Nephron progenitor cell (in vitro differentiated cells): Measurements from ENCODE around the gene SERPINB12.

ENCODE experiments used
- DNase-seq: peaks from one replicate; pipeline ENCODE4 v3.0.0; 2021
- H3K27ac Mint-ChIP-seq: 2 replicates; pipeline ENCODE4 v1.8.0; 2021; ENCODE audit warnings: mild to moderate bottlenecking, moderate library complexity, mixed read lengths
- H3K27me3 Mint-ChIP-seq: 2 replicates; pipeline ENCODE4 v1.8.0; 2021; ENCODE audit warnings: mild to moderate bottlenecking, low read depth, mixed read lengths; ENCODE audit not compliant: poor library complexity
- H3K36me3 Mint-ChIP-seq: 2 replicates; pipeline ENCODE4 v1.8.0; 2021; ENCODE audit warnings: low read depth, mixed read lengths
- H3K4me1 Mint-ChIP-seq: 2 replicates; pipeline ENCODE4 v1.8.0; 2021; ENCODE audit warnings: mixed read lengths
- H3K4me3 Mint-ChIP-seq: 2 replicates; pipeline ENCODE4 v1.8.0; 2021; ENCODE audit warnings: mild to moderate bottlenecking, moderate library complexity, mixed read lengths
- H3K9me3 Mint-ChIP-seq: 2 replicates; pipeline ENCODE4 v1.8.0; 2021; ENCODE audit warnings: mild to moderate bottlenecking, moderate library complexity, mixed read lengths
- CTCF ChIP-seq: fragments of 200-600 bp; sonication (generic); IDR thresholded peaks from 2 replicates; pipeline ENCODE4 v1.5.0; 2021; ENCODE audit warnings: antibody characterized with exemption

SERPINB12 gene

DNA sequence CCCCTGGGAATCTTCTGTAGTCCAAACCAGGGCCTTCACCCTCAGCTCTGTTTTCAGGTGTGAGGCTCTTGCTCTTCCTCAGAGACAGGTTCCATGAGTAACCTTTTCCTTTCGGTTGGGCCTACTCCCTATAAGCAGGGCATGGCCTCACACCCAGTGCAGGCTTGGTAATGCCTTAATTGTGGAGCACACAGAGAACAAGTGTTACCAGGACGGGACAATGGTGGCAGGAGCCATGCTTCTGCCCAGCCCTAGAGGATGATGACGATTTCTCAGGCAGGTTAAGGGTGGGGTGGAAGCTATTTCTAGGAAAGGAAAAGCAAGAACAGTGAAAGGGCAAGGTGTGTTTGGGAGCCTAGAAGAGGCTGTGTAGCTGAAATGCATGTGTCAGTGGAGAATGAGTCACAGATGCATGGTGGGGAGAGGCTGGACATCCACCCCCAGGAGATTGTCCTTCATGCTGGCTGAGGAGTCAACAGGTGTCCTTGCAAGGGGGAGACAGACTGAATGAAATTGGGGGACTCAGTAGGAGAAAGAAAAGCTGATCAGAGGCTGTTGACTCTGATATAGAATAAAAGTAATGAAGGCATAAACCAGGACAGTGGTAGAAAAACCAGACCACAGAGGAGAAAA is 22.0 kb upstream of the SERPINB12 start:
- peaks cover under 1% of the 10 kb centered on the region for H3K27me3 Mint-ChIP-seq
- no peak overlapping the region for H3K27ac Mint-ChIP-seq
- H3K4me3 Mint-ChIP-seq, result no peak overlapping the region
- no peaks in the 10 kb centered on the region for H3K36me3 Mint-ChIP-seq
- no peaks in the 10 kb centered on the region for H3K9me3 Mint-ChIP-seq
- H3K4me1 Mint-ChIP-seq, result peaks cover 17% of the 10 kb centered on the region
- DNase-seq, result no peak
- no peak for TF ChIP-seq CTCF

DNA sequence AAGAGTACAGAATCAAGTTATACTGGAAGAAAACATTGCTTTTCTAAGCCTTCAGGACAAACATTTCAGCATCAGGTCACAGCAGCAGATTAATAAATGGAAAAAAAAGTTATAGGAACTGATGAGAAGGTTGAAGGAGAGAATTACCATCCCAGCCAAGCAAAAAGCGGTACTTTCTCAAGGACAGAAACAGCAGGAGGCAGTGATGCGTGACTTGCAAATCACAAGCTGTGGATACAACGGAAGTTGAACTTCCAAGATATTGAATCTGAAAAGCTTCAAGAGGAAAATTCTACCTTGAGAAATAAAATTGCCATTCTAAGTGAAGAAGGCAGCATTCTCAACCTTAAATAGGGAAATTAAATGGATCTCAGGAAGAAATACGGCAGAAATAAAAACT is 18.5 kb upstream of the SERPINB12 start:
- H3K27me3 Mint-ChIP-seq, result no peaks in the 10 kb centered on the region

GRCh38 chr18:63527251-63527650 is 14.9 kb upstream of the SERPINB12 start:
- no peaks in the 10 kb centered on the region for H3K9me3 Mint-ChIP-seq
- H3K36me3 Mint-ChIP-seq, result no peaks in the 10 kb centered on the region
- no peak for DNase-seq
- no peak overlapping the region for H3K4me3 Mint-ChIP-seq
- no peak for TF ChIP-seq CTCF
- H3K27ac Mint-ChIP-seq, result no peak overlapping the region
- no peaks in the 10 kb centered on the region for H3K27me3 Mint-ChIP-seq
- peaks cover 8% of the 10 kb centered on the region for H3K4me1 Mint-ChIP-seq

More for the DNA sequence above, 18.5 kb upstream of the SERPINB12 start:
- Mint-ChIP-seq H3K27ac (no peak overlapping the region), H3K36me3 (no peaks in the 10 kb centered on the region), H3K4me3 (no peak overlapping the region), H3K4me1 (peaks cover 12% of the 10 kb centered on the region), H3K9me3 (no peaks in the 10 kb centered on the region)
- no peak for TF ChIP-seq CTCF
- no peak for DNase-seq

DNA sequence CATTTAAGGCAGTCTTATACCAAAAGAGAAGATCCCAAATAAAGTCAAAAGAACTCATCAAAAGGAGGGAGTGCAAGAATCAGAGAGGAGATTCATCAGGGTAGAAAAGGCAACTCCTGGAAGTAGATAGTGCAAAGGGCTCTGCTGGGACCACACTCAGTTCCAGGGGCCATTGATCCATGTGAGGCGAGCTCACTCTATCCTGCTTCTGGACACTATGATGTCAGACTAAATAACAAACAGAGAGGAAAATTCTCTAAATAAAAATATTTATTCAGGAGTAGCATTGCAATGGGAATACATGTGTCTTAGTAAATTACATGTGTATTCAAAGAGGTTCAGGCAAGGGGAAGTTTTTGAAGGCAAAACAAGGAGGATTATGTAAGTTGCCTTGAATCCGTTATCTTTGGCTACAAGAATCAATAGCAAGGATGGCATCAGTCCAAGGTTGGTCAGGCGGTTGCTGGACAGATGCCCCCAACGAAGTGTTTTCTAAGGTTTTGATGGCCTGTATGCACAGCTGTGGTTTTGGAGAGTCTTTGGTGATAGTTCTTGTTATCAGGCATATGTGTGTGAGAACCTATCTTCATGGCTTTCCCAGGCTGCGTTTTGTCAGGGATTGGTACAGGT is 13.2 kb upstream of the SERPINB12 start:
- no peak for DNase-seq
- TF ChIP-seq CTCF, result no peak
- Mint-ChIP-seq H3K27ac (no peak overlapping the region), H3K4me1 (no peaks in the 10 kb centered on the region), H3K27me3 (peaks cover 4% of the 10 kb centered on the region), H3K4me3 (no peak overlapping the region), H3K36me3 (no peaks in the 10 kb centered on the region), H3K9me3 (no peaks in the 10 kb centered on the region)

- H3K36me3 Mint-ChIP-seq, result no peaks in the 10 kb centered on the region
- no peak for TF ChIP-seq CTCF
- no peak overlapping the region for H3K27ac Mint-ChIP-seq
- H3K27me3 Mint-ChIP-seq, result peaks cover 4% of the 10 kb centered on the region
- no peak overlapping the region for H3K4me3 Mint-ChIP-seq
- no peaks in the 10 kb centered on the region for H3K4me1 Mint-ChIP-seq
- DNase-seq, result no peak
- H3K9me3 Mint-ChIP-seq, result no peaks in the 10 kb centered on the region
These were observed 9.7 kb upstream of the SERPINB12 start for GRCh38 chr18:63532471-63532870.

- TF ChIP-seq CTCF, result no peak
- Mint-ChIP-seq H3K27me3 (peaks cover 4% of the 10 kb centered on the region), H3K27ac (no peak overlapping the region), H3K36me3 (no peaks in the 10 kb centered on the region), H3K4me3 (no peak overlapping the region), H3K4me1 (no peaks in the 10 kb centered on the region), H3K9me3 (no peaks in the 10 kb centered on the region)
- DNase-seq, result no peak
These were observed 7.6 kb upstream of the SERPINB12 start for GRCh38 chr18:63534615-63535014.
